Natural killer cell treated with Interleukin-12 subunit alpha and Interleukin-12 subunit beta and Interleukin-15 and Interleukin-18, amount 100 ng/mL, for 72 hours (primary cell): Measurements from ENCODE around the gene PLXNB1. TPM values are rescaled to one million over a fixed set of nuclear protein-coding genes. Genes with fewer than 3 reads are reported as not detected.

Source experiments
- total RNA-seq, 2 donors: library from RNA; stranded (reverse); gene quantifications; one replicate each; pipeline ENCODE4 v1.2.3, GENCODE V29; 2022

Gene PLXNB1
- total RNA-seq, 2 donors from 2014 or later: 5.9 to 9.6 TPM

Other genes starting within 250 kb of the PLXNB1 start
- gene CDC25A, start 241.7 kb downstream of the PLXNB1 start, total RNA-seq: 10 to 100 TPM; 35.8 to 76.7 TPM
- not detected for gene CAMP, start 206.6 kb downstream of the PLXNB1 start, total RNA-seq
- gene ZNF589, start 189.0 kb downstream of the PLXNB1 start, total RNA-seq: 10 to 100 TPM; 23.9 to 51.3 TPM
- 10 to 100 TPM; 35.7 to 48.9 TPM for gene NME6, start 128.7 kb downstream of the PLXNB1 start, total RNA-seq
- not detected for gene SPINK8, start 96.4 kb downstream of the PLXNB1 start, total RNA-seq
- not detected for gene FBXW12, start 57.9 kb downstream of the PLXNB1 start, total RNA-seq
- gene CCDC51, start 10.0 kb upstream of the PLXNB1 start, total RNA-seq: 10 to 100 TPM; 13.0 to 23.3 TPM
- gene TMA7, start 10.2 kb upstream of the PLXNB1 start, total RNA-seq: 100 to 1,000 TPM; 202 to 217 TPM
- 10 to 100 TPM; 14.0 to 26.2 TPM for gene ATRIP, start 16.7 kb upstream of the PLXNB1 start, total RNA-seq
- 100 to 1,000 TPM in 1 of 2 donors, 10 to 100 TPM in 1; 88.4 to 126 TPM for gene SHISA5, start 74.1 kb upstream of the PLXNB1 start, total RNA-seq
- 10 to 100 TPM; 11.1 to 27.4 TPM for gene PFKFB4, start 126.7 kb upstream of the PLXNB1 start, total RNA-seq
- not detected for gene UCN2, start 133.7 kb upstream of the PLXNB1 start, total RNA-seq
- 1 to 10 TPM; 1.5 to 1.8 TPM for gene COL7A1, start 165.2 kb upstream of the PLXNB1 start, total RNA-seq
- 100 to 1,000 TPM; 171 to 211 TPM for gene UQCRC1, start 179.6 kb upstream of the PLXNB1 start, total RNA-seq
- not detected for gene TMEM89, start 191.7 kb upstream of the PLXNB1 start, total RNA-seq
- 10 to 100 TPM; 31.3 to 62.4 TPM for gene SLC26A6, start 205.4 kb upstream of the PLXNB1 start, total RNA-seq
- gene CELSR3, start 232.8 kb upstream of the PLXNB1 start, total RNA-seq: 10 to 100 TPM in 1 of 2 donors, 1 to 10 TPM in 1; 4.4 to 20.1 TPM